ENCODE results near the gene ZSCAN5B. TPM values are rescaled to one million over a fixed set of nuclear protein-coding genes. Genes with fewer than 3 reads are reported as not detected.

Gene ZSCAN5B
- total RNA-seq, 1 experiment from 2014 or later: not detected

DNA sequence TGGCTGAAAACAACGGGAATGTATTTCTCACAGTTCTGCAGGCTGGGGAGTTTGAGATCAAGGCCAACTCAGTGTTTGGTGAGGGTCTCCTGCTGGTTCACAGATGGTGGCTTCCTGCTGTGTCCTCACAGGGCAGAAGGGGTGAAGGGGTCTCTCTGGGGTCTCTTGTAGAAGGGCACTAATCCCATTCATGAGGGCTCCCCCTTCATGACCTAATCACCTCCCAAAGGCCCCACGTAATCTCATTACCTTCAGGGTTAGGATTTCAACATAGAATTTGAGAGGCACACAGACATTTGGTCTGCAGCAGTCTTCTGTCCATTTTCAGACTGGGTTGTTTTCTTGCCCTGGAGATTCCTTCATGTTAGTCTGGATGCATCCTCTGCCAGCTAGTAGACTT lies 44.9 kb downstream of the ZSCAN5B start:
- ATAC-seq (no peak), DNase-seq (ENCODE audit: low spot score) (no peak)
- POLR2A ChIA-PET: no interaction called here
- Mint-ChIP-seq H3K4me3 (no peak overlapping the region), H3K27ac (peak overlapping the region; percentile 85), H3K36me3 (peaks cover 42% of the 10 kb centered on the region), H3K9me3 (peaks cover 7% of the 10 kb centered on the region), H3K4me1 (peaks cover 24% of the 10 kb centered on the region), H3K27me3 (ENCODE audit: low read depth) (no peaks in the 10 kb centered on the region)
- 0 out of 2 replicates have a peak, but pooled peaks have one; percentile 6 for TF ChIP-seq ZNF423 (CRISPR knock-in tag; IDR thresholded peaks at IDR 0.05)
- no peak for TF ChIP-seq ZNF671 (CRISPR knock-in tag; IDR thresholded peaks at IDR 0.05)
- no peak for TF ChIP-seq ZNF121 (CRISPR knock-in tag; IDR thresholded peaks at IDR 0.05)
- TF ChIP-seq RELA (CRISPR knock-in tag; IDR thresholded peaks at IDR 0.05; ENCODE audit: borderline replicate concordance): no peak
- TF ChIP-seq, protein P1, sequence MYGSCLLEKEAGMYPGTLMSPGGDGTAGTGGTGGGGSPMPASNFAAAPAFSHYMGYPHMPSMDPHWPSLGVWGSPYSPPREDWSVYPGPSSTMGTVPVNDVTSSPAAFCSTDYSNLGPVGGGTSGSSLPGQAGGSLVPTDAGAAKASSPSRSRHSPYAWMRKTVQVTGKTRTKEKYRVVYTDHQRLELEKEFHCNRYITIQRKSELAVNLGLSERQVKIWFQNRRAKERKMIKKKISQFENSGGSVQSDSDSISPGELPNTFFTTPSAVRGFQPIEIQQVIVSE (CRISPR knock-in tag; IDR thresholded peaks at IDR 0.05; ENCODE audit: borderline replicate concordance): no peak
- TF ChIP-seq OVOL2 (CRISPR knock-in tag; IDR thresholded peaks at IDR 0.05; ENCODE audit: borderline replicate concordance): no peak
- TF ChIP-seq, protein P2, sequence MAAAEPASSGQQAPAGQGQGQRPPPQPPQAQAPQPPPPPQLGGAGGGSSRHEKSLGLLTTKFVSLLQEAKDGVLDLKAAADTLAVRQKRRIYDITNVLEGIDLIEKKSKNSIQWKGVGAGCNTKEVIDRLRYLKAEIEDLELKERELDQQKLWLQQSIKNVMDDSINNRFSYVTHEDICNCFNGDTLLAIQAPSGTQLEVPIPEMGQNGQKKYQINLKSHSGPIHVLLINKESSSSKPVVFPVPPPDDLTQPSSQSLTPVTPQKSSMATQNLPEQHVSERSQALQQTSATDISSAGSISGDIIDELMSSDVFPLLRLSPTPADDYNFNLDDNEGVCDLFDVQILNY (CRISPR knock-in tag; IDR thresholded peaks at IDR 0.05): no peak
- CTCF ChIA-PET: interaction anchor here (0.5 to 3.4 kb wide), 15 partner anchors 9 to 1310 kb away, joined by 3 to 32 read pairs (median 5); no protein-coding TSS in a partner anchor

DNA sequence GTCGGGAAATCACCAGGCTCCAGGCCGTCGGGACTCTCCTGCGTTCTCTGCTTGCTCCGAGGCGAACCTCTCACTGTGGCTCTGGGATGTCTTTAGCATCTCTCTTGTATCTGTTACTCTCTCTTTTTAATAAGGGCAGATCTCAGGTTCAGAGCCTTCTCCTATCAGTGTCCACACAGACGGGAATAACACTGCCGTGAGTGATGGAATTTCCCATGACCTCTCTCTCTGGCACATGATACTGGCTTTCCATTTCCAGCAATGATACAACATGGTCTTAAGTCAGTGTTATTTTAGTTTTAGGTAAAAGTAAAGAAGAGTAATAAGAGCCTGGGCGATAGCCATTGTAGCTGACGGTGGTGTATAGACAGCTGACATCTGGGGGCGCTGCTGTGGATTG lies 47.2 kb downstream of the ZSCAN5B start:
- Mint-ChIP-seq H3K27ac (no peak overlapping the region), H3K27me3 (ENCODE audit: low read depth) (no peaks in the 10 kb centered on the region), H3K4me1 (peaks cover 24% of the 10 kb centered on the region), H3K9me3 (peaks cover 7% of the 10 kb centered on the region), H3K4me3 (no peak overlapping the region), H3K36me3 (peaks cover 35% of the 10 kb centered on the region)
- no peak for DNase-seq (ENCODE audit: low spot score)
- ChIA-PET CTCF (interaction anchor here (2.1 kb wide), 1 partner anchor 22 kb away, joined by 5 read pairs; no protein-coding TSS in a partner anchor), POLR2A (no interaction called here)
- no peak for ATAC-seq
- TF ChIP-seq ZNF219 (CRISPR knock-in tag; IDR thresholded peaks at IDR 0.05; ENCODE audit: borderline replicate concordance): no peak
- TF ChIP-seq HMGA2 (CRISPR knock-in tag; IDR thresholded peaks at IDR 0.05): no peak
- TF ChIP-seq ETV6 (CRISPR knock-in tag; IDR thresholded peaks at IDR 0.05): no peak
- TF ChIP-seq EMX1 (CRISPR knock-in tag; IDR thresholded peaks at IDR 0.05): no peak
- no peak for TF ChIP-seq TCF7 (CRISPR knock-in tag; IDR thresholded peaks at IDR 0.05; ENCODE audit: low read depth)
- TF ChIP-seq, protein P3, sequence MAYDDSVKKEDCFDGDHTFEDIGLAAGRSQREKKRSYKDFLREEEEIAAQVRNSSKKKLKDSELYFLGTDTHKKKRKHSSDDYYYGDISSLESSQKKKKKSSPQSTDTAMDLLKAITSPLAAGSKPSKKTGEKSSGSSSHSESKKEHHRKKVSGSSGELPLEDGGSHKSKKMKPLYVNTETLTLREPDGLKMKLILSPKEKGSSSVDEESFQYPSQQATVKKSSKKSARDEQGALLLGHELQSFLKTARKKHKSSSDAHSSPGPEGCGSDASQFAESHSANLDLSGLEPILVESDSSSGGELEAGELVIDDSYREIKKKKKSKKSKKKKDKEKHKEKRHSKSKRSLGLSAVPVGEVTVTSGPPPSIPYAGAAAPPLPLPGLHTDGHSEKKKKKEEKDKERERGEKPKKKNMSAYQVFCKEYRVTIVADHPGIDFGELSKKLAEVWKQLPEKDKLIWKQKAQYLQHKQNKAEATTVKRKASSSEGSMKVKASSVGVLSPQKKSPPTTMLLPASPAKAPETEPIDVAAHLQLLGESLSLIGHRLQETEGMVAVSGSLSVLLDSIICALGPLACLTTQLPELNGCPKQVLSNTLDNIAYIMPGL (CRISPR knock-in tag; IDR thresholded peaks at IDR 0.05): no peak
- TF ChIP-seq, protein P4, sequence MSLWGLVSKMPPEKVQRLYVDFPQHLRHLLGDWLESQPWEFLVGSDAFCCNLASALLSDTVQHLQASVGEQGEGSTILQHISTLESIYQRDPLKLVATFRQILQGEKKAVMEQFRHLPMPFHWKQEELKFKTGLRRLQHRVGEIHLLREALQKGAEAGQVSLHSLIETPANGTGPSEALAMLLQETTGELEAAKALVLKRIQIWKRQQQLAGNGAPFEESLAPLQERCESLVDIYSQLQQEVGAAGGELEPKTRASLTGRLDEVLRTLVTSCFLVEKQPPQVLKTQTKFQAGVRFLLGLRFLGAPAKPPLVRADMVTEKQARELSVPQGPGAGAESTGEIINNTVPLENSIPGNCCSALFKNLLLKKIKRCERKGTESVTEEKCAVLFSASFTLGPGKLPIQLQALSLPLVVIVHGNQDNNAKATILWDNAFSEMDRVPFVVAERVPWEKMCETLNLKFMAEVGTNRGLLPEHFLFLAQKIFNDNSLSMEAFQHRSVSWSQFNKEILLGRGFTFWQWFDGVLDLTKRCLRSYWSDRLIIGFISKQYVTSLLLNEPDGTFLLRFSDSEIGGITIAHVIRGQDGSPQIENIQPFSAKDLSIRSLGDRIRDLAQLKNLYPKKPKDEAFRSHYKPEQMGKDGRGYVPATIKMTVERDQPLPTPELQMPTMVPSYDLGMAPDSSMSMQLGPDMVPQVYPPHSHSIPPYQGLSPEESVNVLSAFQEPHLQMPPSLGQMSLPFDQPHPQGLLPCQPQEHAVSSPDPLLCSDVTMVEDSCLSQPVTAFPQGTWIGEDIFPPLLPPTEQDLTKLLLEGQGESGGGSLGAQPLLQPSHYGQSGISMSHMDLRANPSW (CRISPR knock-in tag; conservative IDR thresholded peaks at IDR 0.05; ENCODE audit: low read depth): no peak
- TF ChIP-seq, protein P5, sequence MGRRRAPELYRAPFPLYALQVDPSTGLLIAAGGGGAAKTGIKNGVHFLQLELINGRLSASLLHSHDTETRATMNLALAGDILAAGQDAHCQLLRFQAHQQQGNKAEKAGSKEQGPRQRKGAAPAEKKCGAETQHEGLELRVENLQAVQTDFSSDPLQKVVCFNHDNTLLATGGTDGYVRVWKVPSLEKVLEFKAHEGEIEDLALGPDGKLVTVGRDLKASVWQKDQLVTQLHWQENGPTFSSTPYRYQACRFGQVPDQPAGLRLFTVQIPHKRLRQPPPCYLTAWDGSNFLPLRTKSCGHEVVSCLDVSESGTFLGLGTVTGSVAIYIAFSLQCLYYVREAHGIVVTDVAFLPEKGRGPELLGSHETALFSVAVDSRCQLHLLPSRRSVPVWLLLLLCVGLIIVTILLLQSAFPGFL (CRISPR knock-in tag; IDR thresholded peaks at IDR 0.05; ENCODE audit: borderline replicate concordance): no peak
- no peak for TF ChIP-seq ZNF416 (CRISPR knock-in tag; IDR thresholded peaks at IDR 0.05)
- TF ChIP-seq, protein P6, sequence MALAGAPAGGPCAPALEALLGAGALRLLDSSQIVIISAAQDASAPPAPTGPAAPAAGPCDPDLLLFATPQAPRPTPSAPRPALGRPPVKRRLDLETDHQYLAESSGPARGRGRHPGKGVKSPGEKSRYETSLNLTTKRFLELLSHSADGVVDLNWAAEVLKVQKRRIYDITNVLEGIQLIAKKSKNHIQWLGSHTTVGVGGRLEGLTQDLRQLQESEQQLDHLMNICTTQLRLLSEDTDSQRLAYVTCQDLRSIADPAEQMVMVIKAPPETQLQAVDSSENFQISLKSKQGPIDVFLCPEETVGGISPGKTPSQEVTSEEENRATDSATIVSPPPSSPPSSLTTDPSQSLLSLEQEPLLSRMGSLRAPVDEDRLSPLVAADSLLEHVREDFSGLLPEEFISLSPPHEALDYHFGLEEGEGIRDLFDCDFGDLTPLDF (CRISPR knock-in tag; IDR thresholded peaks at IDR 0.05): no peak
- no peak for TF ChIP-seq JAZF1 (CRISPR knock-in tag; IDR thresholded peaks at IDR 0.05)
- TF ChIP-seq, protein P1 (CRISPR knock-in tag; IDR thresholded peaks at IDR 0.05; ENCODE audit: borderline replicate concordance): no peak
- TF ChIP-seq, protein P7, sequence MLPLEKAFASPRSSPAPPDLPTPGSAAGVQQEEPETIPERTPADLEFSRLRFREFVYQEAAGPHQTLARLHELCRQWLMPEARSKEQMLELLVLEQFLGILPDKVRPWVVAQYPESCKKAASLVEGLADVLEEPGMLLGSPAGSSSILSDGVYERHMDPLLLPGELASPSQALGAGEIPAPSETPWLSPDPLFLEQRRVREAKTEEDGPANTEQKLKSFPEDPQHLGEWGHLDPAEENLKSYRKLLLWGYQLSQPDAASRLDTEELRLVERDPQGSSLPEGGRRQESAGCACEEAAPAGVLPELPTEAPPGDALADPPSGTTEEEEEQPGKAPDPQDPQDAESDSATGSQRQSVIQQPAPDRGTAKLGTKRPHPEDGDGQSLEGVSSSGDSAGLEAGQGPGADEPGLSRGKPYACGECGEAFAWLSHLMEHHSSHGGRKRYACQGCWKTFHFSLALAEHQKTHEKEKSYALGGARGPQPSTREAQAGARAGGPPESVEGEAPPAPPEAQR (CRISPR knock-in tag; IDR thresholded peaks at IDR 0.05): no peak
- no peak for TF ChIP-seq ZNF121 (CRISPR knock-in tag; IDR thresholded peaks at IDR 0.05)
- TF ChIP-seq, protein P8, sequence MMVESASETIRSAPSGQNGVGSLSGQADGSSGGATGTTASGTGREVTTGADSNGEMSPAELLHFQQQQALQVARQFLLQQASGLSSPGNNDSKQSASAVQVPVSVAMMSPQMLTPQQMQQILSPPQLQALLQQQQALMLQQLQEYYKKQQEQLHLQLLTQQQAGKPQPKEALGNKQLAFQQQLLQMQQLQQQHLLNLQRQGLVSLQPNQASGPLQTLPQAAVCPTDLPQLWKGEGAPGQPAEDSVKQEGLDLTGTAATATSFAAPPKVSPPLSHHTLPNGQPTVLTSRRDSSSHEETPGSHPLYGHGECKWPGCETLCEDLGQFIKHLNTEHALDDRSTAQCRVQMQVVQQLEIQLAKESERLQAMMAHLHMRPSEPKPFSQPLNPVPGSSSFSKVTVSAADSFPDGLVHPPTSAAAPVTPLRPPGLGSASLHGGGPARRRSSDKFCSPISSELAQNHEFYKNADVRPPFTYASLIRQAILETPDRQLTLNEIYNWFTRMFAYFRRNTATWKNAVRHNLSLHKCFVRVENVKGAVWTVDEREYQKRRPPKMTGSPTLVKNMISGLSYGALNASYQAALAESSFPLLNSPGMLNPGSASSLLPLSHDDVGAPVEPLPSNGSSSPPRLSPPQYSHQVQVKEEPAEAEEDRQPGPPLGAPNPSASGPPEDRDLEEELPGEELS (CRISPR knock-in tag; IDR thresholded peaks at IDR 0.05): no peak
- TF ChIP-seq ZBTB21 (CRISPR knock-in tag; IDR thresholded peaks at IDR 0.05; ENCODE audit: borderline replicate concordance): no peak
- no peak for TF ChIP-seq GTF2I (CRISPR knock-in tag; conservative IDR thresholded peaks at IDR 0.05)
- no peak for TF ChIP-seq CREB1 (CRISPR knock-in tag; IDR thresholded peaks at IDR 0.05)

All from WTC11 (cell line).